HL-60 (cell line): Measurements from ENCODE around the gene RBM23.

Experiments used
- DNase-seq, 2 experiments: peaks; one replicate each; pipeline ENCODE4 v3.0.0-alpha.2; 2010 to 2020; ENCODE audit warnings: low read depth in 1 of 2, low spot score in 1 of 2
- H3K27ac ChIP-seq: fragments of 250-450 bp; sonication (Bioruptor Pico); replicated peaks from 2 replicates; pipeline ENCODE4 v1.5.1; 2020; ENCODE audit warnings: mild to moderate bottlenecking, moderate library complexity
- H3K27me3 ChIP-seq: fragments of 250-450 bp; sonication (Bioruptor Pico); 2 replicates; pipeline ENCODE4 v1.5.1; 2021; ENCODE audit warnings: mild to moderate bottlenecking, moderate library complexity; ENCODE audit not compliant: insufficient read depth, poor library complexity, severe bottlenecking
- H3K4me3 ChIP-seq: replicated peaks from 2 replicates; pipeline ENCODE4 v1.5.1; 2011; ENCODE audit warnings: mild to moderate bottlenecking, control low read depth, low read length; ENCODE audit not compliant: insufficient read depth
- CTCF ChIP-seq: IDR thresholded peaks from one replicate; pipeline ENCODE4 v1.5.1; 2011; ENCODE audit warnings: low read length, control low read depth, inconsistent platforms; ENCODE audit not compliant: insufficient read depth
- GABPA ChIP-seq: IDR thresholded peaks from 2 replicates; pipeline ENCODE4 v1.6.1; 2012; ENCODE audit warnings: low read depth
- POLR2AphosphoS5 ChIP-seq: IDR thresholded peaks from 2 replicates; pipeline ENCODE4 v1.6.1; 2012; ENCODE audit warnings: low read depth
- REST ChIP-seq: IDR thresholded peaks from 2 replicates; pipeline ENCODE4 v1.6.1; 2012; ENCODE audit warnings: low read depth; ENCODE audit not compliant: insufficient replicate concordance
- SPI1 ChIP-seq: IDR thresholded peaks from 2 replicates; pipeline ENCODE4 v1.6.1; 2012; ENCODE audit warnings: low read depth, mild to moderate bottlenecking, borderline replicate concordance

RBM23 gene

GRCh38 chr14:22926316-22926715 is 7.4 kb upstream of the RBM23 start:
- no peak overlapping the region for H3K27ac ChIP-seq
- no peak for TF ChIP-seq CTCF
- no peak for DNase-seq
- no peaks in the 10 kb centered on the region for H3K27me3 ChIP-seq
- no peak overlapping the region for H3K4me3 ChIP-seq

GRCh38 chr14:22925513-22925912 is 6.6 kb upstream of the RBM23 start:
- DNase-seq = no peak
- no peaks in the 10 kb centered on the region for H3K27me3 ChIP-seq
- TF ChIP-seq REST = no peak
- TF ChIP-seq SPI1 = no peak
- no peak for TF ChIP-seq POLR2AphosphoS5
- TF ChIP-seq CTCF = no peak
- TF ChIP-seq GABPA = no peak
- no peak overlapping the region for H3K4me3 ChIP-seq
- no peak overlapping the region for H3K27ac ChIP-seq

- Histone ChIP-seq H3K4me3 (no peak overlapping the region), H3K27me3 (no peaks in the 10 kb centered on the region), H3K27ac (no peak overlapping the region)
- TF ChIP-seq CTCF (no peak), POLR2AphosphoS5 (no peak), GABPA (no peak), REST (no peak), SPI1 (no peak)
- DNase-seq = no peak
These were observed 4.8 kb upstream of the RBM23 start for GRCh38 chr14:22923746-22924145.

- DNase-seq = no peak
- H3K27me3 ChIP-seq = no peaks in the 10 kb centered on the region
- no peak overlapping the region for H3K27ac ChIP-seq
- no peak overlapping the region for H3K4me3 ChIP-seq
- TF ChIP-seq SPI1 (no peak), REST (no peak), GABPA (no peak), POLR2AphosphoS5 (no peak), CTCF (no peak)
These were observed 3.3 kb upstream of the RBM23 start for GRCh38 chr14:22922294-22922693.
